Upper lobe of right lung (tissue), 1 donor: ENCODE results near the gene LYZ. TPM values are rescaled to one million over a fixed set of nuclear protein-coding genes. Genes with fewer than 3 reads are reported as not detected.
"Not testable (repeated sequence)": the region's sequence is repeated elsewhere in the genome, so short reads cannot be mapped to it uniquely, and the experiment has no call there.

ENCODE experiments used
- ATAC-seq: fragments of 200-7000 bp; cut with Tn5 transposase; one replicate; pipeline ENCODE4 v1.9.1; 2020; ENCODE audit warnings: mild to moderate bottlenecking, moderate library complexity
- DNase-seq: peaks from one replicate; pipeline ENCODE4 v3.0.0-alpha.2; 2020
- H3K27ac ChIP-seq: fragments of 200-600 bp; one replicate; pipeline ENCODE4 v1.8.0; 2022
- H3K27me3 ChIP-seq: fragments of 200-600 bp; one replicate; pipeline ENCODE4 v1.8.0; 2022; ENCODE audit warnings: mild to moderate bottlenecking
- H3K36me3 ChIP-seq: fragments of 200-600 bp; one replicate; pipeline ENCODE4 v1.8.0; 2022
- H3K4me1 ChIP-seq: fragments of 200-600 bp; one replicate; pipeline ENCODE4 v1.8.0; 2022
- H3K4me3 ChIP-seq: fragments of 200-600 bp; one replicate; pipeline ENCODE4 v1.8.0; 2022; ENCODE audit warnings: mild to moderate bottlenecking
- H3K9me3 ChIP-seq: fragments of 200-600 bp; one replicate; pipeline ENCODE4 v1.8.0; 2022
- CTCF ChIP-seq: fragments of 200-600 bp; IDR thresholded peaks from one replicate; pipeline ENCODE4 v1.8.0; 2022; ENCODE audit warnings: antibody characterized with exemption
- intact Hi-C: fragments of 100-400 bp; cut with DNase I; formaldehyde crosslinking; loops from one replicate; pipeline ENCODE4 v1.11.0; 2022
- long read RNA-seq: library from polyadenylated mRNA; unstranded; transcript quantifications from one replicate; pipeline ENCODE4 v2.0.0, GENCODE V29; 2021
- total RNA-seq: library from RNA; stranded (reverse); fragmentation: NEBNext Ultra II Directional; extraction: Animal tissue kit (Norgen Biotek cat#: 25700); gene quantifications from one replicate; pipeline ENCODE4 v1.2.1, GENCODE V29; 2021
- donor health status: DM: no; HTN: yes; CAD: no; lungs with severe emphysema.

The LYZ gene
- 1,056 TPM for total RNA-seq
- long read RNA-seq, transcript LYZ-201 (4 exons, 1,530 nt) = major isoform, 239 of 286 reads
- long read RNA-seq, partial matches to known transcripts = 45 of 286 reads
- long read RNA-seq, other reads (novel, unspliced or antisense) = 0 of 286 reads

- H3K36me3 ChIP-seq = no peaks in the 10 kb centered on the region
- no peak for TF ChIP-seq CTCF
- H3K4me3 ChIP-seq = peak within 1 kb of the TSS; percentile 36
- H3K9me3 ChIP-seq = no peaks in the 10 kb centered on the region
- DNase-seq (no peak), ATAC-seq (peak; percentile 96)
- intact Hi-C loops = no loop called here
- H3K27me3 ChIP-seq = no peaks in the 10 kb centered on the region
- peak within 1 kb of the TSS; percentile 64 for H3K27ac ChIP-seq
- no peaks in the 10 kb centered on the region for H3K4me1 ChIP-seq
Measured at GRCh38 chr12:69348162-69348938, at the start of gene LYZ. Gene LYZ, plus strand, starts transcription at chr12:69348381. Its CDS starts 28 bp downstream, at chr12:69348409.

- Histone ChIP-seq H3K9me3 (peaks cover under 1% of the 10 kb centered on the region), H3K27me3 (no peaks in the 10 kb centered on the region), H3K36me3 (no peaks in the 10 kb centered on the region), H3K27ac (no peak overlapping the region), H3K4me3 (no peak overlapping the region), H3K4me1 (no peaks in the 10 kb centered on the region)
- DNase-seq (no peak), ATAC-seq (no peak)
- intact Hi-C loops = no loop called here
- TF ChIP-seq CTCF = no peak
Measured at GRCh38 chr12:69298947-69299346, 49.2 kb upstream of the LYZ start.

GRCh38 chr12:69304284-69304683 is 43.9 kb upstream of the LYZ start:
- Histone ChIP-seq H3K4me1 (no peaks in the 10 kb centered on the region), H3K9me3 (peaks cover 7% of the 10 kb centered on the region), H3K27me3 (no peaks in the 10 kb centered on the region), H3K36me3 (no peaks in the 10 kb centered on the region), H3K4me3 (no peak overlapping the region), H3K27ac (no peak overlapping the region)
- intact Hi-C loops = no loop called here
- DNase-seq = no peak
- ATAC-seq = no peak
- no peak for TF ChIP-seq CTCF

- ATAC-seq (no peak), DNase-seq (no peak)
- no peak for TF ChIP-seq CTCF
- Histone ChIP-seq H3K27me3 (no peaks in the 10 kb centered on the region), H3K27ac (no peak overlapping the region), H3K9me3 (peaks cover 1% of the 10 kb centered on the region), H3K4me1 (no peaks in the 10 kb centered on the region), H3K36me3 (no peaks in the 10 kb centered on the region), H3K4me3 (no peak overlapping the region)
- intact Hi-C loops = no loop called here
Measured at GRCh38 chr12:69309461-69309860, 38.7 kb upstream of the LYZ start.

- TF ChIP-seq CTCF = no peak
- intact Hi-C loops = no loop called here
- ATAC-seq = no peak
- Histone ChIP-seq H3K4me1 (no peaks in the 10 kb centered on the region), H3K4me3 (no peak overlapping the region), H3K9me3 (no peaks in the 10 kb centered on the region), H3K27ac (no peak overlapping the region), H3K36me3 (no peaks in the 10 kb centered on the region), H3K27me3 (no peaks in the 10 kb centered on the region)
- DNase-seq = no peak
Measured at GRCh38 chr12:69313209-69313608, 35.0 kb upstream of the LYZ start.

- H3K27ac ChIP-seq, H3K9me3 ChIP-seq, H3K36me3 ChIP-seq, H3K4me3 ChIP-seq, intact Hi-C loops, DNase-seq, H3K27me3 ChIP-seq, H3K4me1 ChIP-seq, ATAC-seq: not testable (repeated sequence)
Measured at GRCh38 chr12:69316784-69317183, 31.4 kb upstream of the LYZ start.

GRCh38 chr12:69317233-69317632 is 30.9 kb upstream of the LYZ start:
- ATAC-seq, intact Hi-C loops, H3K9me3 ChIP-seq, DNase-seq, H3K27me3 ChIP-seq, H3K4me3 ChIP-seq, H3K27ac ChIP-seq, H3K36me3 ChIP-seq, H3K4me1 ChIP-seq: not testable (repeated sequence)
